ENCODE data around the gene CENPX. TPM values are rescaled to one million over a fixed set of nuclear protein-coding genes. Genes with fewer than 3 reads are reported as not detected.

Gene CENPX
- total and polyA plus RNA-seq, 2 of the 13 experiments (the other 11 are each of a cell fraction or from before 2014, with no cell fraction given), result 92.7 to 170 TPM

DNA sequence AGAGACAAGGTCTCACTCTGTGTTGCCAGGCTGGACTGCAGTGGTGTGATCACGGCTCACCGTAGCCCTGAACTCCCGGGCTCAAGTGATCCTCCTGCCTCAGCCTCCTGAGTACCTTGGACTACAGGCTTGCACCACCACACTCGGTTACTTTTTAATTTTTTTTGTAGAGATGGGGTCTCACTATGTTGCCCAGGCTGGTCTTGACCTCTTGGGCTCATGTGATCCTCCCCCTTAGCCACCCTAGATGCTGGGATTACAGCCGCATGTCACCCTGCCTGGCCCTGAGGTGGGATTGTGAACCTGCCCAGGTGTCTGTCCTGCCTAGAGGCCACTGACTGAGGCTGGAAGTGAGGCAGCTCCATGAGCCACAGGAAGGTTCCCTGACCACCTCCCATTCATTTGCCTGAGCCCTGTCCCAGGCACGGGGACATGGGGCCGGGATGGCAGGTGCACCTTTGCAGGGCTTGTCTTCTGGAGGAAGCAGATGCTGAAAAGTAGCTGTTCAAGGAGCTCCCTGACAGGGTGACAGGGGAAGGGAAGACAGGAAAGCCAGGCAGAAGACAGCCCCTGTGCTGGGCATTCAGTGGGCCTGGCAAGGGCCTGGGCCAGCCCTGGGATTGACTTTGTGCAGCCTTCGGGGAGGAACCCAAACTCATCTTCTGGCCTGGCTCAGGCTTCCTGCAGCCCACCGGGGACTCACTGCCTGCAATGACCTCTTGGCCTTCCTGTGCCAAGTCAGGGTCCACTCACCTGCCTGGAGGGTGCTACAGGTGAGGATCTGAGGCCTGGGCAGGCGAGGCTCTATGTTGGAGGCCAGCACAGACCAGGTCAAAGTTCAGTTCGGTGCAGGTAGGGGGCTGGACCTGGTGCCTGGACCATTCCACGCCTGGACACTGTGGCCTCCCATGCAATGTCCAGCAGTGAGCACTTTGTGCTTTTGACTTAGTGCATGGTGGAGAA lies 53.5 kb downstream of the CENPX start (continued):
- TF ChIP-seq, protein P1, sequence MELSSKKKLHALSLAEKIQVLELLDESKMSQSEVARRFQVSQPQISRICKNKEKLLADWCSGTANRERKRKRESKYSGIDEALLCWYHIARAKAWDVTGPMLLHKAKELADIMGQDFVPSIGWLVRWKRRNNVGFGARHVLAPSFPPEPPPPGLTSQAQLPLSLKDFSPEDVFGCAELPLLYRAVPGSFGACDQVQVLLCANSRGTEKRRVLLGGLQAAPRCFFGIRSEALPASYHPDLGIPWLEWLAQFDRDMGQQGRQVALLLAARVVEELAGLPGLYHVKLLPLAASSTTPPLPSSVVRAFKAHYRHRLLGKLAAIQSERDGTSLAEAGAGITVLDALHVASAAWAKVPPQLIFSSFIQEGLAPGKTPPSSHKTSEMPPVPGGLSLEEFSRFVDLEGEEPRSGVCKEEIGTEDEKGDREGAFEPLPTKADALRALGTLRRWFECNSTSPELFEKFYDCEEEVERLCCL (CRISPR knock-in tag; IDR thresholded peaks at IDR 0.05; ENCODE audit: borderline replicate concordance), result no peak
- no peak for TF ChIP-seq MEF2D (CRISPR knock-in tag; IDR thresholded peaks at IDR 0.05)
- no peak for TF ChIP-seq ZNF501 (CRISPR knock-in tag; IDR thresholded peaks at IDR 0.05)
- TF ChIP-seq, protein P2, sequence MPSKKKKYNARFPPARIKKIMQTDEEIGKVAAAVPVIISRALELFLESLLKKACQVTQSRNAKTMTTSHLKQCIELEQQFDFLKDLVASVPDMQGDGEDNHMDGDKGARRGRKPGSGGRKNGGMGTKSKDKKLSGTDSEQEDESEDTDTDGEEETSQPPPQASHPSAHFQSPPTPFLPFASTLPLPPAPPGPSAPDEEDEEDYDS (CRISPR knock-in tag; IDR thresholded peaks at IDR 0.05), result no peak
- peak; percentile 98 for TF ChIP-seq ZNF121 (CRISPR knock-in tag; IDR thresholded peaks at IDR 0.05)
- no peak for TF ChIP-seq ZBTB21 (CRISPR knock-in tag; IDR thresholded peaks at IDR 0.05)
- TF ChIP-seq, protein P3, sequence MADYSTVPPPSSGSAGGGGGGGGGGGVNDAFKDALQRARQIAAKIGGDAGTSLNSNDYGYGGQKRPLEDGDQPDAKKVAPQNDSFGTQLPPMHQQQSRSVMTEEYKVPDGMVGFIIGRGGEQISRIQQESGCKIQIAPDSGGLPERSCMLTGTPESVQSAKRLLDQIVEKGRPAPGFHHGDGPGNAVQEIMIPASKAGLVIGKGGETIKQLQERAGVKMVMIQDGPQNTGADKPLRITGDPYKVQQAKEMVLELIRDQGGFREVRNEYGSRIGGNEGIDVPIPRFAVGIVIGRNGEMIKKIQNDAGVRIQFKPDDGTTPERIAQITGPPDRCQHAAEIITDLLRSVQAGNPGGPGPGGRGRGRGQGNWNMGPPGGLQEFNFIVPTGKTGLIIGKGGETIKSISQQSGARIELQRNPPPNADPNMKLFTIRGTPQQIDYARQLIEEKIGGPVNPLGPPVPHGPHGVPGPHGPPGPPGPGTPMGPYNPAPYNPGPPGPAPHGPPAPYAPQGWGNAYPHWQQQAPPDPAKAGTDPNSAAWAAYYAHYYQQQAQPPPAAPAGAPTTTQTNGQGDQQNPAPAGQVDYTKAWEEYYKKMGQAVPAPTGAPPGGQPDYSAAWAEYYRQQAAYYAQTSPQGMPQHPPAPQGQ (CRISPR knock-in tag; IDR thresholded peaks at IDR 0.05; ENCODE audit: borderline replicate concordance), result no peak; the same call in 1 of the 2 replicates
- no peak for TF ChIP-seq REL (CRISPR knock-in tag; conservative IDR thresholded peaks at IDR 0.05)
- TF ChIP-seq, protein P4, sequence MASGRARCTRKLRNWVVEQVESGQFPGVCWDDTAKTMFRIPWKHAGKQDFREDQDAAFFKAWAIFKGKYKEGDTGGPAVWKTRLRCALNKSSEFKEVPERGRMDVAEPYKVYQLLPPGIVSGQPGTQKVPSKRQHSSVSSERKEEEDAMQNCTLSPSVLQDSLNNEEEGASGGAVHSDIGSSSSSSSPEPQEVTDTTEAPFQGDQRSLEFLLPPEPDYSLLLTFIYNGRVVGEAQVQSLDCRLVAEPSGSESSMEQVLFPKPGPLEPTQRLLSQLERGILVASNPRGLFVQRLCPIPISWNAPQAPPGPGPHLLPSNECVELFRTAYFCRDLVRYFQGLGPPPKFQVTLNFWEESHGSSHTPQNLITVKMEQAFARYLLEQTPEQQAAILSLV (CRISPR knock-in tag; IDR thresholded peaks at IDR 0.05; ENCODE audit: borderline replicate concordance), result no peak
- TF ChIP-seq ZNF235 (CRISPR knock-in tag; IDR thresholded peaks at IDR 0.05; ENCODE audit: borderline replicate concordance), result no peak
- no peak for TF ChIP-seq ZMYM4 (CRISPR knock-in tag; IDR thresholded peaks at IDR 0.05)
- no peak for TF ChIP-seq ZKSCAN8 (CRISPR knock-in tag; IDR thresholded peaks at IDR 0.05; ENCODE audit: borderline replicate concordance)
- TF ChIP-seq RFX1 (IDR thresholded peaks at IDR 0.05), result no peak
- TF ChIP-seq GZF1 (CRISPR knock-in tag; IDR thresholded peaks at IDR 0.05), result no peak
- no peak for TF ChIP-seq JDP2 (CRISPR knock-in tag; IDR thresholded peaks at IDR 0.05; ENCODE audit: borderline replicate concordance)
- TF ChIP-seq MTF2 (CRISPR knock-in tag; IDR thresholded peaks at IDR 0.05; ENCODE audit: borderline replicate concordance), result no peak
- TF ChIP-seq, protein P5, sequence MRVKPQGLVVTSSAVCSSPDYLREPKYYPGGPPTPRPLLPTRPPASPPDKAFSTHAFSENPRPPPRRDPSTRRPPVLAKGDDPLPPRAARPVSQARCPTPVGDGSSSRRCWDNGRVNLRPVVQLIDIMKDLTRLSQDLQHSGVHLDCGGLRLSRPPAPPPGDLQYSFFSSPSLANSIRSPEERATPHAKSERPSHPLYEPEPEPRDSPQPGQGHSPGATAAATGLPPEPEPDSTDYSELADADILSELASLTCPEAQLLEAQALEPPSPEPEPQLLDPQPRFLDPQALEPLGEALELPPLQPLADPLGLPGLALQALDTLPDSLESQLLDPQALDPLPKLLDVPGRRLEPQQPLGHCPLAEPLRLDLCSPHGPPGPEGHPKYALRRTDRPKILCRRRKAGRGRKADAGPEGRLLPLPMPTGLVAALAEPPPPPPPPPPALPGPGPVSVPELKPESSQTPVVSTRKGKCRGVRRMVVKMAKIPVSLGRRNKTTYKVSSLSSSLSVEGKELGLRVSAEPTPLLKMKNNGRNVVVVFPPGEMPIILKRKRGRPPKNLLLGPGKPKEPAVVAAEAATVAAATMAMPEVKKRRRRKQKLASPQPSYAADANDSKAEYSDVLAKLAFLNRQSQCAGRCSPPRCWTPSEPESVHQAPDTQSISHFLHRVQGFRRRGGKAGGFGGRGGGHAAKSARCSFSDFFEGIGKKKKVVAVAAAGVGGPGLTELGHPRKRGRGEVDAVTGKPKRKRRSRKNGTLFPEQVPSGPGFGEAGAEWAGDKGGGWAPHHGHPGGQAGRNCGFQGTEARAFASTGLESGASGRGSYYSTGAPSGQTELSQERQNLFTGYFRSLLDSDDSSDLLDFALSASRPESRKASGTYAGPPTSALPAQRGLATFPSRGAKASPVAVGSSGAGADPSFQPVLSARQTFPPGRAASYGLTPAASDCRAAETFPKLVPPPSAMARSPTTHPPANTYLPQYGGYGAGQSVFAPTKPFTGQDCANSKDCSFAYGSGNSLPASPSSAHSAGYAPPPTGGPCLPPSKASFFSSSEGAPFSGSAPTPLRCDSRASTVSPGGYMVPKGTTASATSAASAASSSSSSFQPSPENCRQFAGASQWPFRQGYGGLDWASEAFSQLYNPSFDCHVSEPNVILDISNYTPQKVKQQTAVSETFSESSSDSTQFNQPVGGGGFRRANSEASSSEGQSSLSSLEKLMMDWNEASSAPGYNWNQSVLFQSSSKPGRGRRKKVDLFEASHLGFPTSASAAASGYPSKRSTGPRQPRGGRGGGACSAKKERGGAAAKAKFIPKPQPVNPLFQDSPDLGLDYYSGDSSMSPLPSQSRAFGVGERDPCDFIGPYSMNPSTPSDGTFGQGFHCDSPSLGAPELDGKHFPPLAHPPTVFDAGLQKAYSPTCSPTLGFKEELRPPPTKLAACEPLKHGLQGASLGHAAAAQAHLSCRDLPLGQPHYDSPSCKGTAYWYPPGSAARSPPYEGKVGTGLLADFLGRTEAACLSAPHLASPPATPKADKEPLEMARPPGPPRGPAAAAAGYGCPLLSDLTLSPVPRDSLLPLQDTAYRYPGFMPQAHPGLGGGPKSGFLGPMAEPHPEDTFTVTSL (CRISPR knock-in tag; IDR thresholded peaks at IDR 0.05; ENCODE audit: borderline replicate concordance), result no peak
- TF ChIP-seq ZNF333 (CRISPR knock-in tag; IDR thresholded peaks at IDR 0.05; ENCODE audit: borderline replicate concordance), result peak; percentile 6; the same call in 1 of the 2 replicates

Measured in HepG2 (cell line).